Measurements from ENCODE around the gene PPP2R2C.

The PPP2R2C gene

GRCh38 chr4:6349896-6350603 lies 122.4 kb downstream of the PPP2R2C start:
- Histone ChIP-seq H3K9ac (ENCODE audit: low read depth in 1 of 2, low read length in 2 of 2) (no peak overlapping the region), H3K4me3 (ENCODE audit: low read depth in 1 of 2, low read length in 2 of 2) (no peak overlapping the region), H3K27ac (ENCODE audit: low read depth, low read length) (no peak overlapping the region), H3K4me1 (ENCODE audit: control insufficient read depth in 1 of 2, insufficient read depth in 2 of 2, low read length in 2 of 2) (no peaks in the 10 kb centered on the region), H3K27me3 (ENCODE audit: control insufficient read depth in 1 of 2, insufficient read depth in 2 of 2, low read length in 2 of 2) (no peaks in the 10 kb centered on the region), H3K36me3 (ENCODE audit: control insufficient read depth in 1 of 2, insufficient read depth in 2 of 2, low read length in 2 of 2) (no peaks in the 10 kb centered on the region), H3K9me3 (ENCODE audit: control insufficient read depth in 1 of 2, low read length in 2 of 2) (no peaks in the 10 kb centered on the region)

DNA sequence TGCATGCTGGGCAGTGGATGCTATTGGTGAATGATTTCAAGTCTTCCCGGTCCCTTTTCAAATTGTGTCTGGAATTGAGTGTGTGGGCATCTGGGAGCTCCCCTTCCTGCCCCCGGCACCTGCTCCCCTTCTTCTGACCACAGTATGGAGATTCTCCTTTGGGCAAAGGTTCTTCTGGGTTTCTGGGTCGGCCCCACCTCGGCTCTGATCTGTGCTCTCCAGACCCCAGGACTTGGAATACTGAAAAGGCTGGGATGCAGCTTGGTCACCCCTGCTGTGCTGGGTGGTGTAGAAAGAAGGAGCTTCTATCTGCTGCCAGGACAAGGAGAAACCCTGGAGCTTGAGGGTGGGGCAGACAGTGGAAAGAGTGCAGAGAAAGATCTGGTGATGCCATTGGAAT lies 124.0 kb downstream of the PPP2R2C start:
- Histone ChIP-seq H3K27me3 (ENCODE audit: control insufficient read depth in 1 of 2, insufficient read depth in 2 of 2, low read length in 2 of 2) (no peaks in the 10 kb centered on the region), H3K4me1 (ENCODE audit: control insufficient read depth in 1 of 2, insufficient read depth in 2 of 2, low read length in 2 of 2) (no peaks in the 10 kb centered on the region), H3K9me3 (ENCODE audit: control insufficient read depth in 1 of 2, low read length in 2 of 2) (no peaks in the 10 kb centered on the region), H3K4me3 (ENCODE audit: low read depth in 1 of 2, low read length in 2 of 2) (no peak overlapping the region), H3K27ac (ENCODE audit: low read depth, low read length) (no peak overlapping the region), H3K9ac (ENCODE audit: low read depth in 1 of 2, low read length in 2 of 2) (no peak overlapping the region), H3K36me3 (ENCODE audit: control insufficient read depth in 1 of 2, insufficient read depth in 2 of 2, low read length in 2 of 2) (no peaks in the 10 kb centered on the region)

DNA sequence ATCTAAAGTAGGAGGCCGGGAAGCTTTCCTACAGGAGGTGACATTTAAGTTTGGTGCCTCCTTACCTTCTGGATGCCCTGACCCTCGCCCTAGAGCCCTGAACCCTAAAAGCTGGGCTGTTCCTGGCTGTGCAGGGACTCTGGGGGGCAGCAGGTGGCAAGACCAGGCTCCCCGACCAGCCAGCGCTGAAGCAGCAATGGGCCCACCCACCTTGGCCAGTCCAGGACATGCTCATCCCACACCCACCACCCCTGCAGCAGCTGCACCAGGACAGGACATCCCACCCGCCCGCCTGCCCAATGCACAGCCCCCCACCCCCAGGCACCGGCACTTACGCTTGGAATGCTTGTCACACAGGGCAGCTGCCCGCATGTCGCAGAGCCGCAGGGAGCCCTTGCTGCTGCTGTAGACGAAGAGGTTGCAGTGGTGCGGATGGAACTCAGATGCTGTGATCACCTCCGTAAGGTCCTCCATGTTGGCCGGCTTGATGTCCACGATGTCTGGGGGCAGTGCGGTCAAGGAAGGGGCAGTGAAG lies 124.8 kb downstream of the PPP2R2C start:
- H3K27me3 ChIP-seq (ENCODE audit: control insufficient read depth in 1 of 2, insufficient read depth in 2 of 2, low read length in 2 of 2), result no peaks in the 10 kb centered on the region
- no peak overlapping the region for H3K4me3 ChIP-seq (ENCODE audit: low read depth in 1 of 2, low read length in 2 of 2)
- no peaks in the 10 kb centered on the region for H3K9me3 ChIP-seq (ENCODE audit: control insufficient read depth in 1 of 2, low read length in 2 of 2)
- no peaks in the 10 kb centered on the region for H3K36me3 ChIP-seq (ENCODE audit: control insufficient read depth in 1 of 2, insufficient read depth in 2 of 2, low read length in 2 of 2)
- no peak overlapping the region for H3K27ac ChIP-seq (ENCODE audit: low read depth, low read length)
- H3K9ac ChIP-seq (ENCODE audit: low read depth in 1 of 2, low read length in 2 of 2), result no peak overlapping the region
- H3K4me1 ChIP-seq (ENCODE audit: control insufficient read depth in 1 of 2, insufficient read depth in 2 of 2, low read length in 2 of 2), result no peaks in the 10 kb centered on the region

DNA sequence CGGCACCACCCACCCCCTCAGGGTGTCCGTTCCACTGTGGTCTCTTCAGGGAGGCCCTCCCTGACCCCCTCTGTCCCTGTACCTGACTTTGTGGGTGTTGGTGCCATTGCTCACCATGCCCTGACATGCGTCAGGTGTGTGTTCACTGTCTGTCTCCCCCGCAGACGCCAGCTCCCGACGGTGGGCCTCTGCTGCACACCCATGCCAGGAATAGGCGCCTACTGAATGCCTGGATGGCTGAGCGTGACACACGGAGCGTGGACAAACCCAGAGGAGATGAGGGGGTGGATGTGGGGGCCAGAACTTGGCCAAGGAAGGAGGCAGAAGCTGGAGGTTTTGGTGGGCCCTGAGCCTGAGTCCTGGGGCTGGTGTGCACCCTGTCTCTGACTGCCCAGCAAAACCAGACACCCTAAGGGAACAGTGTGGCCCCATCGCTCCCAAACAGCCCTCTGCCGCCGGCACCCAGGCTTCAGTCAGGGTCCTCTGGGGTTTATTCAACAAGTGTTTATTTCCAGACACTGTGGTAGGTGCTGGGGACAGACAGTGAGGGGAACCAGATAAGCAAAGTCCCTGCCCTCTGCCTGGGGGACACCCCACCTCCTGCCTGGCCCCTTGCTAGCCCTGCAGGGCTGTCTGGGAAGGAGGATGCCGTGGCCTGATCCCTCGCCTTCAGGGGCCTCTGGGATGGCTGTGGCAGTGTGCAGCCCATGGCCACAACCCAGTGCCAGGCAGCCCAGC lies 125.9 kb downstream of the PPP2R2C start:
- H3K4me3 ChIP-seq (ENCODE audit: low read depth in 1 of 2, low read length in 2 of 2), result no peak overlapping the region
- no peak overlapping the region for H3K27ac ChIP-seq (ENCODE audit: low read depth, low read length)
- H3K27me3 ChIP-seq (ENCODE audit: control insufficient read depth in 1 of 2, insufficient read depth in 2 of 2, low read length in 2 of 2), result no peaks in the 10 kb centered on the region
- H3K36me3 ChIP-seq (ENCODE audit: control insufficient read depth in 1 of 2, insufficient read depth in 2 of 2, low read length in 2 of 2), result no peaks in the 10 kb centered on the region
- no peak overlapping the region for H3K9ac ChIP-seq (ENCODE audit: low read depth in 1 of 2, low read length in 2 of 2)
- no peaks in the 10 kb centered on the region for H3K9me3 ChIP-seq (ENCODE audit: control insufficient read depth in 1 of 2, low read length in 2 of 2)
- H3K4me1 ChIP-seq (ENCODE audit: control insufficient read depth in 1 of 2, insufficient read depth in 2 of 2, low read length in 2 of 2), result no peaks in the 10 kb centered on the region

DNA sequence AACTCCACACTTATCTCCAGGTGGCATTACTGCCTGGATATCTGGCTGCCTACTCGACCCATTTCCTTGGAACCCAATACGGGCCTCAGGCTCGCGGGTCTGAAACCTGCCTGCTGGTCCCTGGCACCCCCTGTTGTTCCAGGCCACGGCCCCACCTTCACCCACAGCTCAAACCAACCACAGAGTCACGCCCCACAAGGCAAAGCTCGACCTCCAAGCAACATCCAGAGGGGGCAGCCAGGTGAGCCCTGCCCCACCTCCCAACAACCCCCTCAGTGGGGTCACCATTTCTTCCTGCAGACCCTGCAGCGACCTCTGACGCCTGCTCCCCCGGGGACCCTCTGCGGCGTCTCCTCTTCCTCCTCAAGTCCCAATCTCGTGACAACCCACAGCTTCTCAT lies 126.5 kb downstream of the PPP2R2C start:
- Histone ChIP-seq H3K27me3 (ENCODE audit: control insufficient read depth in 1 of 2, insufficient read depth in 2 of 2, low read length in 2 of 2) (no peaks in the 10 kb centered on the region), H3K9ac (ENCODE audit: low read depth in 1 of 2, low read length in 2 of 2) (no peak overlapping the region), H3K27ac (ENCODE audit: low read depth, low read length) (no peak overlapping the region)

DNA sequence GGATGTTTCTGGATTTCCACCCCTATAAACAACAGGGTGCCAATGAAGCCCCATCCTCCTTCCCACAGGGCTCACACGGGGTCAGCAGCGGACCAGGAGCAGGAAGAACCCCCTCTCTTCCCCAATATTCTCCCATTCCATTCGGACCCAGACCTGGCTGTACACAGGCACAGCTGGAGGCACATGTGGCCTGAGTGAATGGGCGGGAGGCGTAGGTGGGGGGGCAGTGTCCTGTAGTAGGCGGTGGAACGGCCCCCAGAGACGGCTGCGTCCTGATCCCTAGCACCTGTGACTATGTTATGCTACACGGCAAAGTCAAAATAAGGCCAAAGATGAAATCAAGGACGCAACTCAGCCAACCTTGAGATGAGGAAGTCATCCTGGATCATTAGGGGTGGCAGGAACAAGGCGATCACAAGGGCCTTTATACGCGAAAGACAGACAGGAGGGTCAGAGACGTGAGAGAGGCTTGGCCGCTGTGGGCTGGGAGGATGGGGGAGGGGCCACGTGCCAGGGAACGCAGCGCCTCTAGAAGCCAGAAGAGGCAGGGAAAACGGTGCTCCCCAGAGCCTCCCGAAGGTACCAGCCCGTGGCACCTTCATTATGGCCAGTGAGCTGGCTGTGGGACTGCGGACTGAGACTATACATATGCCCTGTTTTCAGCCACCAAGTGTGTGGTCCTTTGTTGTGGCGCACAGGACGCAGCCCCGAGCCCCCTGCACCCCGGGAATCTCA lies 127.2 kb downstream of the PPP2R2C start:
- Histone ChIP-seq H3K4me1 (ENCODE audit: control insufficient read depth in 1 of 2, insufficient read depth in 2 of 2, low read length in 2 of 2) (no peaks in the 10 kb centered on the region), H3K4me3 (ENCODE audit: low read depth in 1 of 2, low read length in 2 of 2) (no peak overlapping the region), H3K27ac (ENCODE audit: low read depth, low read length) (no peak overlapping the region), H3K9me3 (ENCODE audit: control insufficient read depth in 1 of 2, low read length in 2 of 2) (no peaks in the 10 kb centered on the region), H3K36me3 (ENCODE audit: control insufficient read depth in 1 of 2, insufficient read depth in 2 of 2, low read length in 2 of 2) (no peaks in the 10 kb centered on the region), H3K27me3 (ENCODE audit: control insufficient read depth in 1 of 2, insufficient read depth in 2 of 2, low read length in 2 of 2) (no peaks in the 10 kb centered on the region), H3K9ac (ENCODE audit: low read depth in 1 of 2, low read length in 2 of 2) (no peak overlapping the region)

More for the DNA sequence above, 126.5 kb downstream of the PPP2R2C start:
- Histone ChIP-seq H3K4me3 (ENCODE audit: low read depth in 1 of 2, low read length in 2 of 2) (no peak overlapping the region), H3K9me3 (ENCODE audit: control insufficient read depth in 1 of 2, low read length in 2 of 2) (no peaks in the 10 kb centered on the region), H3K4me1 (ENCODE audit: control insufficient read depth in 1 of 2, insufficient read depth in 2 of 2, low read length in 2 of 2) (no peaks in the 10 kb centered on the region), H3K36me3 (ENCODE audit: control insufficient read depth in 1 of 2, insufficient read depth in 2 of 2, low read length in 2 of 2) (no peaks in the 10 kb centered on the region)

GRCh38 chr4:6343939-6344408 lies 128.4 kb downstream of the PPP2R2C start:
- Histone ChIP-seq H3K9ac (ENCODE audit: low read depth in 1 of 2, low read length in 2 of 2) (no peak overlapping the region), H3K27me3 (ENCODE audit: control insufficient read depth in 1 of 2, insufficient read depth in 2 of 2, low read length in 2 of 2) (no peaks in the 10 kb centered on the region), H3K27ac (ENCODE audit: low read depth, low read length) (no peak overlapping the region)

GRCh38 chr4:6342530-6343293 lies 129.7 kb downstream of the PPP2R2C start:
- Histone ChIP-seq H3K36me3 (ENCODE audit: control insufficient read depth in 1 of 2, insufficient read depth in 2 of 2, low read length in 2 of 2) (no peaks in the 10 kb centered on the region), H3K4me3 (ENCODE audit: low read depth in 1 of 2, low read length in 2 of 2) (no peak overlapping the region), H3K9ac (ENCODE audit: low read depth in 1 of 2, low read length in 2 of 2) (no peak overlapping the region), H3K27ac (ENCODE audit: low read depth, low read length) (no peak overlapping the region), H3K4me1 (ENCODE audit: control insufficient read depth in 1 of 2, insufficient read depth in 2 of 2, low read length in 2 of 2) (peaks cover 0 to under 1% of the 10 kb centered on the region in 2 donors), H3K27me3 (ENCODE audit: control insufficient read depth in 1 of 2, insufficient read depth in 2 of 2, low read length in 2 of 2) (peaks cover 5 to 7% of the 10 kb centered on the region in 2 donors), H3K9me3 (ENCODE audit: control insufficient read depth in 1 of 2, low read length in 2 of 2) (no peaks in the 10 kb centered on the region)

More at GRCh38 chr4:6343939-6344408, 128.4 kb downstream of the PPP2R2C start:
- Histone ChIP-seq H3K9me3 (ENCODE audit: control insufficient read depth in 1 of 2, low read length in 2 of 2) (no peaks in the 10 kb centered on the region), H3K4me3 (ENCODE audit: low read depth in 1 of 2, low read length in 2 of 2) (no peak overlapping the region), H3K4me1 (ENCODE audit: control insufficient read depth in 1 of 2, insufficient read depth in 2 of 2, low read length in 2 of 2) (no peaks in the 10 kb centered on the region), H3K36me3 (ENCODE audit: control insufficient read depth in 1 of 2, insufficient read depth in 2 of 2, low read length in 2 of 2) (no peaks in the 10 kb centered on the region)

GRCh38 chr4:6341696-6342095 lies 130.7 kb downstream of the PPP2R2C start:
- H3K4me3 ChIP-seq (ENCODE audit: low read depth in 1 of 2, low read length in 2 of 2), result no peak overlapping the region
- H3K36me3 ChIP-seq (ENCODE audit: control insufficient read depth in 1 of 2, insufficient read depth in 2 of 2, low read length in 2 of 2), result no peaks in the 10 kb centered on the region
- peaks cover 5 to 10% of the 10 kb centered on the region in 2 donors for H3K27me3 ChIP-seq (ENCODE audit: control insufficient read depth in 1 of 2, insufficient read depth in 2 of 2, low read length in 2 of 2)
- no peak overlapping the region for H3K9ac ChIP-seq (ENCODE audit: low read depth in 1 of 2, low read length in 2 of 2)
- peaks cover 0 to 5% of the 10 kb centered on the region in 2 donors for H3K4me1 ChIP-seq (ENCODE audit: control insufficient read depth in 1 of 2, insufficient read depth in 2 of 2, low read length in 2 of 2)
- no peaks in the 10 kb centered on the region for H3K9me3 ChIP-seq (ENCODE audit: control insufficient read depth in 1 of 2, low read length in 2 of 2)
- H3K27ac ChIP-seq (ENCODE audit: low read depth, low read length), result no peak overlapping the region
